IMR-90 (cell line): ENCODE measurements around the gene SLX4. TPM values are rescaled to one million over a fixed set of nuclear protein-coding genes. Genes with fewer than 3 reads are reported as not detected.

Experiments used
- ATAC-seq: fragments of 200-7000 bp; cut with Tn5 transposase; 2 replicates; pipeline ENCODE4 v1.9.1; 2020; ENCODE audit warnings: low read depth, mild to moderate bottlenecking, moderate library complexity
- Bru-seq: library from RNA; stranded (reverse); fragments of 400-500 nt; gene quantifications from one replicate; lab custom pipeline; 2021; lab: Mats Ljungman, UMichigan
- BruChase-seq, 2 experiments: library from RNA; stranded (reverse); fragments of 400-500 nt; gene quantifications; one replicate each; lab custom pipeline; 2021; lab: Mats Ljungman, UMichigan
- BruUV-seq: library from RNA; stranded (reverse); fragments of 400-500 nt; replicated peaks from 2 replicates; lab custom pipeline; 2021; lab: Mats Ljungman, UMichigan
- CTCF ChIA-PET: fragments of 300-600 bp; formaldehyde crosslinking; extraction: SDS; loops from one replicate; lab custom pipeline; 2021; ENCODE audit warnings: antibody characterized with exemption; lab: Yijun Ruan, JAX
- POLR2A ChIA-PET: fragments of 300-600 bp; sonication (Branson Sonifier 250); formaldehyde crosslinking; loops from one replicate; lab custom pipeline; 2022; ENCODE audit warnings: antibody characterized with exemption; ENCODE audit not compliant: unreplicated experiment; lab: Charles Lee
- DNase-seq: peaks from one replicate; pipeline ENCODE4 v3.0.0; 2013
- H2AFZ ChIP-seq: replicated peaks from 2 replicates; pipeline ENCODE3; 2013; ENCODE audit warnings: low read length, mild to moderate bottlenecking; ENCODE audit not compliant: poor library complexity
- H2AK5ac ChIP-seq: 2 replicates; pipeline ENCODE4 v1.6.1; 2013; ENCODE audit warnings: low read depth, low read length, inconsistent platforms
- H2AK9ac ChIP-seq: replicated peaks from 2 replicates; pipeline ENCODE3; 2013; ENCODE audit warnings: mild to moderate bottlenecking, low read depth, low read length, moderate library complexity; ENCODE audit not compliant: poor library complexity
- H2BK120ac ChIP-seq: 2 replicates; pipeline ENCODE4 v1.6.1; 2013; ENCODE audit warnings: low read depth, low read length, inconsistent platforms
- H2BK15ac ChIP-seq: 3 replicates; pipeline ENCODE4 v1.6.1; 2013; ENCODE audit warnings: low read depth, low read length, inconsistent platforms
- H2BK20ac ChIP-seq: 2 replicates; pipeline ENCODE4 v1.6.1; 2013; ENCODE audit warnings: low read depth, mild to moderate bottlenecking, inconsistent platforms, low read length, moderate library complexity
- H2BK5ac ChIP-seq: 2 replicates; pipeline ENCODE4 v1.6.1; 2013; ENCODE audit warnings: mild to moderate bottlenecking, low read depth, low read length, inconsistent platforms; ENCODE audit not compliant: poor library complexity, severe bottlenecking
- H3K14ac ChIP-seq: replicated peaks from 2 replicates; pipeline ENCODE4 v1.6.1; 2013; ENCODE audit warnings: low read depth, low read length, inconsistent platforms
- H3K18ac ChIP-seq: 2 replicates; pipeline ENCODE4 v1.6.1; 2013; ENCODE audit warnings: low read depth, low read length, control low read depth
- H3K23ac ChIP-seq: 2 replicates; pipeline ENCODE4 v1.6.1; 2013; ENCODE audit warnings: low read depth, low read length, inconsistent platforms
- H3K27ac ChIP-seq: 2 replicates; pipeline ENCODE4 v1.5.1; 2013; ENCODE audit warnings: mild to moderate bottlenecking, control low read depth, low read length; ENCODE audit not compliant: insufficient read depth
- H3K27me3 ChIP-seq: 2 replicates; pipeline ENCODE4 v1.6.1; 2013; ENCODE audit warnings: low read length; ENCODE audit not compliant: control insufficient read depth, insufficient read depth
- H3K36me3 ChIP-seq: 2 replicates; pipeline ENCODE4 v1.6.1; 2013; ENCODE audit warnings: low read length, mixed read lengths; ENCODE audit not compliant: control insufficient read depth, insufficient read depth
- H3K4ac ChIP-seq: 2 replicates; pipeline ENCODE4 v1.6.1; 2013; ENCODE audit warnings: low read depth, low read length, inconsistent platforms
- H3K4me1 ChIP-seq: 2 replicates; pipeline ENCODE4 v1.6.1; 2013; ENCODE audit warnings: low read length, mixed read lengths; ENCODE audit not compliant: control insufficient read depth, insufficient read depth
- H3K4me2 ChIP-seq: 2 replicates; pipeline ENCODE4 v1.6.1; 2013; ENCODE audit warnings: low read depth, mild to moderate bottlenecking, control low read depth, low read length, moderate library complexity
- H3K4me3 ChIP-seq: 2 replicates; pipeline ENCODE4 v1.5.1; 2013; ENCODE audit warnings: low read depth, mild to moderate bottlenecking, control low read depth, low read length, moderate library complexity; ENCODE audit not compliant: insufficient read depth
- H3K56ac ChIP-seq: 2 replicates; pipeline ENCODE4 v1.6.1; 2013; ENCODE audit warnings: low read length, inconsistent platforms; ENCODE audit not compliant: insufficient read depth; ENCODE audit errors: extremely low read depth
- H3K79me1 ChIP-seq, 2 experiments: 2 replicates each; pipeline ENCODE4 v1.6.1; 2013; ENCODE audit warnings: low read length in 2 of 2, inconsistent platforms in 1 of 2, low read depth in 1 of 2
- H3K9ac ChIP-seq: 2 replicates; pipeline ENCODE4 v1.6.1; 2013; ENCODE audit warnings: low read depth, low read length, control low read depth
- H3K9me1 ChIP-seq: 2 replicates; pipeline ENCODE4 v1.6.1; 2013; ENCODE audit warnings: low read length, inconsistent platforms; ENCODE audit not compliant: insufficient read depth
- H3K9me3 ChIP-seq: 2 replicates; pipeline ENCODE4 v1.6.1; 2013; ENCODE audit warnings: low read length; ENCODE audit not compliant: control insufficient read depth, insufficient read depth
- H4K20me1 ChIP-seq: 2 replicates; pipeline ENCODE4 v1.6.1; 2013; ENCODE audit warnings: low read length, inconsistent platforms; ENCODE audit not compliant: insufficient read depth
- H4K5ac ChIP-seq: 2 replicates; pipeline ENCODE4 v1.6.1; 2013; ENCODE audit warnings: mild to moderate bottlenecking, low read depth, low read length, control low read depth
- H4K8ac ChIP-seq, 2 experiments: 2 replicates each; pipeline ENCODE4 v1.6.1; 2013; ENCODE audit warnings: low read depth in 2 of 2, low read length in 2 of 2, control low read depth in 1 of 2, inconsistent platforms in 1 of 2
- H4K91ac ChIP-seq: 2 replicates; pipeline ENCODE4 v1.6.1; 2013; ENCODE audit warnings: low read depth, low read length, inconsistent platforms; ENCODE audit not compliant: insufficient read depth
- MAFK ChIP-seq: IDR thresholded peaks from 2 replicates; pipeline ENCODE4 v1.6.1; 2012; ENCODE audit warnings: low read depth, low read length, improper control_type of control experiment
- MAZ ChIP-seq: IDR thresholded peaks from 2 replicates; pipeline ENCODE4 v1.6.1; 2012; ENCODE audit warnings: low read depth, mild to moderate bottlenecking, low read length, improper control_type of control experiment, moderate library complexity, borderline replicate concordance
- MXI1 ChIP-seq: IDR thresholded peaks from 2 replicates; pipeline ENCODE4 v1.6.1; 2012; ENCODE audit warnings: low read depth, mild to moderate bottlenecking, low read length, moderate library complexity, borderline replicate concordance
- RAD21 ChIP-seq: IDR thresholded peaks from 2 replicates; pipeline ENCODE4 v1.6.1; 2012; ENCODE audit warnings: low read length, improper control_type of control experiment
- RFX5 ChIP-seq: IDR thresholded peaks from 2 replicates; pipeline ENCODE4 v1.8.0; 2012; ENCODE audit warnings: low read depth, mild to moderate bottlenecking, low read length, moderate library complexity
- SMC3 ChIP-seq: fragments of 150-350 bp; IDR thresholded peaks from 2 replicates; pipeline ENCODE4 v1.6.1; 2016; ENCODE audit warnings: low read depth, mild to moderate bottlenecking, antibody characterized with exemption, low read length, moderate library complexity
- WGBS, 2 experiments: methylation state at CpG; one replicate each; pipeline versions ENCODE4 v1.1.5 to v1.1.7; 2013; ENCODE audit warnings: missing lambda C conversion rate in 2 of 2; ENCODE audit not compliant: insufficient read length in 1 of 2; ENCODE audit errors: extremely low coverage in 2 of 2; 5-methylcytosine and 5-hydroxymethylcytosine counted together
- dilution Hi-C: fragments of 300-500 bp; cut with HindIII; formaldehyde crosslinking; loops from one replicate; pipeline ENCODE4 v1.14.3; 2018; ENCODE audit warnings: low sequenced_read_pairs; ENCODE audit not compliant: unreplicated experiment
- in situ Hi-C: fragments of 300-500 bp; cut with MboI; formaldehyde crosslinking; loops from 3 replicates; pipeline ENCODE4 v1.14.3; 2019; ENCODE audit warnings: low sequenced_read_pairs, inconsistent platforms, mixed read lengths
- intact Hi-C: fragments of 100-400 bp; cut with micrococcal nuclease; formaldehyde crosslinking; loops from 2 replicates; pipeline ENCODE4 v1.10.0; 2022
- long read RNA-seq: library from polyadenylated mRNA; unstranded; transcript quantifications from one replicate; pipeline ENCODE4 v2.0.0, GENCODE V29; 2021; ENCODE audit not compliant: unreplicated experiment
- polyA plus RNA-seq, 3 experiments: library from polyadenylated mRNA; depleted of rRNA; stranded (reverse); fragments of >200 nt; gene quantifications; 2 replicates each; pipeline ENCODE4 v1.2.3, GENCODE V29; 2012; ENCODE audit warnings: low replicate concordance in 1 of 3
- total RNA-seq: library from RNA; depleted of rRNA; stranded (reverse); fragments of >200 nt; gene quantifications from 2 replicates; pipeline ENCODE4 v1.2.3, GENCODE V29; 2012; rRNA removed
- TF ChIP-seq, protein P1 (sequence below): fragments of 150-350 bp; IDR thresholded peaks from 2 replicates; pipeline ENCODE4 v1.6.1; 2017; ENCODE audit warnings: mild to moderate bottlenecking, antibody characterized with exemption, low read length, low read depth

Gene SLX4, protein sequence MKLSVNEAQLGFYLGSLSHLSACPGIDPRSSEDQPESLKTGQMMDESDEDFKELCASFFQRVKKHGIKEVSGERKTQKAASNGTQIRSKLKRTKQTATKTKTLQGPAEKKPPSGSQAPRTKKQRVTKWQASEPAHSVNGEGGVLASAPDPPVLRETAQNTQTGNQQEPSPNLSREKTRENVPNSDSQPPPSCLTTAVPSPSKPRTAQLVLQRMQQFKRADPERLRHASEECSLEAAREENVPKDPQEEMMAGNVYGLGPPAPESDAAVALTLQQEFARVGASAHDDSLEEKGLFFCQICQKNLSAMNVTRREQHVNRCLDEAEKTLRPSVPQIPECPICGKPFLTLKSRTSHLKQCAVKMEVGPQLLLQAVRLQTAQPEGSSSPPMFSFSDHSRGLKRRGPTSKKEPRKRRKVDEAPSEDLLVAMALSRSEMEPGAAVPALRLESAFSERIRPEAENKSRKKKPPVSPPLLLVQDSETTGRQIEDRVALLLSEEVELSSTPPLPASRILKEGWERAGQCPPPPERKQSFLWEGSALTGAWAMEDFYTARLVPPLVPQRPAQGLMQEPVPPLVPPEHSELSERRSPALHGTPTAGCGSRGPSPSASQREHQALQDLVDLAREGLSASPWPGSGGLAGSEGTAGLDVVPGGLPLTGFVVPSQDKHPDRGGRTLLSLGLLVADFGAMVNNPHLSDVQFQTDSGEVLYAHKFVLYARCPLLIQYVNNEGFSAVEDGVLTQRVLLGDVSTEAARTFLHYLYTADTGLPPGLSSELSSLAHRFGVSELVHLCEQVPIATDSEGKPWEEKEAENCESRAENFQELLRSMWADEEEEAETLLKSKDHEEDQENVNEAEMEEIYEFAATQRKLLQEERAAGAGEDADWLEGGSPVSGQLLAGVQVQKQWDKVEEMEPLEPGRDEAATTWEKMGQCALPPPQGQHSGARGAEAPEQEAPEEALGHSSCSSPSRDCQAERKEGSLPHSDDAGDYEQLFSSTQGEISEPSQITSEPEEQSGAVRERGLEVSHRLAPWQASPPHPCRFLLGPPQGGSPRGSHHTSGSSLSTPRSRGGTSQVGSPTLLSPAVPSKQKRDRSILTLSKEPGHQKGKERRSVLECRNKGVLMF (N-terminal part only)
- total RNA-seq (1.3 and 1.7 TPM in 2 replicates), polyA plus RNA-seq (2012; rRNA removed) (2.8 and 3.1 TPM in 2 replicates), Bru-seq, nascent RNA (percentile 56 among the genes with signal in this experiment), BruChase-seq, experiment 1, labeled RNA remaining after a 6-hour chase (percentile 74 among the genes with signal in this experiment), BruChase-seq, experiment 2, labeled RNA remaining after a 2-hour chase (percentile 68 among the genes with signal in this experiment)
- polyA plus RNA-seq (2012; cell fraction: cytosol; rRNA removed), result 1.2 TPM in 2 replicates
- 7.8 and 9.9 TPM in 2 replicates for polyA plus RNA-seq (2012; cell fraction: nucleus; rRNA removed; ENCODE audit: low replicate concordance)
- long read RNA-seq, partial matches to known transcripts, result 3 of 9 reads
- long read RNA-seq, other reads (novel, unspliced or antisense), result 6 of 9 reads

DNA sequence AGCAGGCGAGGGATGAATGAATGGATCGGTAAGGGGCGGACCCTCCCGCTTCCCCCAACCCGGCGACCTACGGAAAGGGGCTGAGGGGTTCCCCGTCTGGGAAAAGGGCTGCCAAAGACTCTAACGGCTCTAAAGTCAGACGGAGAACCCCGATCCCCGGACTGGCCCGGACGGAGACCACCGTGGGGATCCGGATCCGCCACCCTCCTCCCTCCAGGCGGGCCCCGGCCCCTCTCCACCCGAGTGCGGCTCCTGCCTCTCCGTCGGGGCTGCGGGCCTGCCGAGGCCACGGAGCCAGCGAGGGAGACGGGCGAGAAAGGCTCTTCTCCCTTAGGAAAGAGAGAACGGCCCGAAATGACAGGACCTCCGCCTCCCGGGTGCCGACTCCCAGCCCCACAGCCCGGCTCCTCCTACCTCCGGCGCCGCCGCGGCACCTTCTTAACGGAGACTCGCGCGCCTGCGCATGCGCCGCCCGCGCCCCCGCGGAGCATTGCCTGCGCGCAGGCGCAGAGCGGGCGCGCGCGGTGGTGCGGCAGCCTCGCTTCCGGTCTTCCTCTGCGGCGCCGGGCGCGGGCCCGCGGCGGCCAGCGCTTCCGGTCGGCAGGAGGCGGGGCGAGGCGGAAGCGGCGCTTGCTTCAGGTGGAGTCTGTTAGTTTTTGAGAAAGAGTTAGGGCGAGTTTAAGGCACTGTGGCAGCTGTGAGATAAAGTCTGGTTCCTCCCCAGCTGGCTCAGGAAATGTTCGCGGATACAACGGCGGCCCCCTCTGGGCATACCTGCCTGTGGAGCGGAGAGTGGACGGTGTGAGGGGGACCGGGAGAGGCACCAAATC, at the start of gene SLX4:
Gene SLX4 (minus strand): TSS at position 461 of the 830 bp plus-strand sequence. CDS start 2,642 bp downstream, outside the sequence.
- ChIA-PET POLR2A (no interaction called here), CTCF (interaction anchor here (0.5 kb wide), 1 partner anchor 79 kb away, joined by 3 read pairs; no protein-coding TSS in a partner anchor)
- BruUV-seq, result no TSS peak
- no peaks in the 10 kb centered on the region for H3K27me3 ChIP-seq
- H3K27ac ChIP-seq, result peak within 1 kb of the TSS; percentile 82
- peak within 1 kb of the TSS; percentile 89 for H3K23ac ChIP-seq
- dilution Hi-C loops, result no loop called here
- peak within 1 kb of the TSS; percentile 91 for H3K14ac ChIP-seq
- in situ Hi-C loops, result no loop called here
- no peak within 1 kb of the TSS for H2BK15ac ChIP-seq
- H4K91ac ChIP-seq, result peak within 1 kb of the TSS; percentile 66
- peak within 1 kb of the TSS; percentile 43 for H4K5ac ChIP-seq
- peak within 1 kb of the TSS; percentile 29; the same call in 1 of the 2 replicates for H3K18ac ChIP-seq
- H3K4me3 ChIP-seq, result peak within 1 kb of the TSS; percentile 81
- peaks cover 46 to 62% of the 10 kb centered on the region in 2 experiments for H3K79me1 ChIP-seq
- no peak within 1 kb of the TSS for H2BK20ac ChIP-seq
- peak within 1 kb of the TSS; percentile 99 for H2AFZ ChIP-seq
- H2BK120ac ChIP-seq, result peak within 1 kb of the TSS; percentile 39; the same call in 1 of the 2 replicates
- H2AK9ac ChIP-seq, result peak within 1 kb of the TSS; percentile 99
- intact Hi-C loops, result no loop called here
- peak within 1 kb of the TSS; percentile 99 for H3K4me2 ChIP-seq
- DNase-seq (peak; percentile 86), ATAC-seq (peak; percentile 94)
- peak within 1 kb of the TSS; percentile 56 for H3K56ac ChIP-seq
- peak within 1 kb of the TSS; percentile 91 for H3K4ac ChIP-seq
- WGBS, 2 experiments, result 1% methylated on average over 31 of the region's 86 CpGs; no CpG with 5 or more reads in 1 of the 2 experiments
- H3K9me1 ChIP-seq, result peaks cover 10% of the 10 kb centered on the region
- H2AK5ac ChIP-seq, result peak within 1 kb of the TSS; percentile 37
- peaks cover 5% of the 10 kb centered on the region; the same call in 1 of the 2 replicates for H3K36me3 ChIP-seq
- H3K9me3 ChIP-seq, result no peaks in the 10 kb centered on the region
- H4K8ac ChIP-seq, result peak within 1 kb of the TSS; percentile 44 to 99
- peaks cover 5% of the 10 kb centered on the region for H3K4me1 ChIP-seq
- peak within 1 kb of the TSS; percentile 76 for H2BK5ac ChIP-seq
- H4K20me1 ChIP-seq, result no peaks in the 10 kb centered on the region
- peak within 1 kb of the TSS; percentile 80 for H3K9ac ChIP-seq
- TF ChIP-seq, protein P1, sequence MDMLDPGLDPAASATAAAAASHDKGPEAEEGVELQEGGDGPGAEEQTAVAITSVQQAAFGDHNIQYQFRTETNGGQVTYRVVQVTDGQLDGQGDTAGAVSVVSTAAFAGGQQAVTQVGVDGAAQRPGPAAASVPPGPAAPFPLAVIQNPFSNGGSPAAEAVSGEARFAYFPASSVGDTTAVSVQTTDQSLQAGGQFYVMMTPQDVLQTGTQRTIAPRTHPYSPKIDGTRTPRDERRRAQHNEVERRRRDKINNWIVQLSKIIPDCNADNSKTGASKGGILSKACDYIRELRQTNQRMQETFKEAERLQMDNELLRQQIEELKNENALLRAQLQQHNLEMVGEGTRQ, result no peak
- TF ChIP-seq RFX5 (no peak), SMC3 (no peak), MXI1 (peak; percentile 63; the same call in 1 of the 2 replicates), MAZ (peak; percentile 76; the same call in 1 of the 2 replicates), RAD21 (no peak), MAFK (no peak)
